Neuron (in vitro differentiated cells): Measurements from ENCODE around the gene ETHE1.
"Not testable (repeated sequence)": the region's sequence is repeated elsewhere in the genome, so short reads cannot be mapped to it uniquely, and the experiment has no call there.

ENCODE experiments used
- H2AFZ ChIP-seq: one replicate; pipeline ENCODE4 v1.6.1; 2013; ENCODE audit warnings: low read depth, mild to moderate bottlenecking, inconsistent platforms, low read length, moderate library complexity
- H3K27me3 ChIP-seq: one replicate; pipeline ENCODE4 v1.6.1; 2013; ENCODE audit warnings: low read length; ENCODE audit not compliant: insufficient read depth
- H3K36me3 ChIP-seq: one replicate; pipeline ENCODE4 v1.6.1; 2013; ENCODE audit warnings: low read length; ENCODE audit not compliant: insufficient read depth
- H3K4me1 ChIP-seq: one replicate; pipeline ENCODE4 v1.6.1; 2013; ENCODE audit warnings: low read length; ENCODE audit not compliant: insufficient read depth
- H3K4me3 ChIP-seq: 2 replicates; pipeline ENCODE4 v1.5.1; 2013; ENCODE audit warnings: mild to moderate bottlenecking, low read length, moderate library complexity
- H3K9me3 ChIP-seq: one replicate; pipeline ENCODE4 v1.6.1; 2013; ENCODE audit warnings: low read length

ETHE1 gene

GRCh38 chr19:43561139-43561970, 34.4 kb upstream of the ETHE1 start:
- Histone ChIP-seq H3K9me3 (no peaks in the 10 kb centered on the region), H3K36me3 (peaks cover 49% of the 10 kb centered on the region), H3K4me3 (no peak overlapping the region), H2AFZ (no peak overlapping the region), H3K27me3 (no peaks in the 10 kb centered on the region), H3K4me1 (no peaks in the 10 kb centered on the region)

- H3K4me3 ChIP-seq: no peak overlapping the region
- no peaks in the 10 kb centered on the region for H3K4me1 ChIP-seq
- no peak overlapping the region for H2AFZ ChIP-seq
- peaks cover 53% of the 10 kb centered on the region for H3K36me3 ChIP-seq
- H3K9me3 ChIP-seq: no peaks in the 10 kb centered on the region
- no peaks in the 10 kb centered on the region for H3K27me3 ChIP-seq
These were observed 33.7 kb upstream of the ETHE1 start for GRCh38 chr19:43560687-43561086.

- Histone ChIP-seq H2AFZ (no peak overlapping the region), H3K4me3 (no peak overlapping the region), H3K27me3 (no peaks in the 10 kb centered on the region), H3K36me3 (peaks cover 54% of the 10 kb centered on the region), H3K4me1 (no peaks in the 10 kb centered on the region), H3K9me3 (no peaks in the 10 kb centered on the region)
These were observed 28.3 kb upstream of the ETHE1 start for GRCh38 chr19:43555185-43555770.

- H3K27me3 ChIP-seq: no peaks in the 10 kb centered on the region
- H3K36me3 ChIP-seq: peaks cover 60% of the 10 kb centered on the region
- H3K9me3 ChIP-seq: no peaks in the 10 kb centered on the region
- H2AFZ ChIP-seq: no peak overlapping the region
- H3K4me3 ChIP-seq: no peak overlapping the region
- no peaks in the 10 kb centered on the region for H3K4me1 ChIP-seq
These were observed 27.4 kb upstream of the ETHE1 start for GRCh38 chr19:43554317-43554895.

- no peak overlapping the region for H2AFZ ChIP-seq
- no peaks in the 10 kb centered on the region for H3K27me3 ChIP-seq
- no peak overlapping the region for H3K4me3 ChIP-seq
- no peaks in the 10 kb centered on the region for H3K9me3 ChIP-seq
- peaks cover 67% of the 10 kb centered on the region for H3K36me3 ChIP-seq
- peaks cover 3% of the 10 kb centered on the region for H3K4me1 ChIP-seq
These were observed 26.7 kb upstream of the ETHE1 start for GRCh38 chr19:43553656-43554055.

- Histone ChIP-seq H2AFZ (no peak overlapping the region), H3K4me1 (peaks cover 4% of the 10 kb centered on the region), H3K27me3 (no peaks in the 10 kb centered on the region), H3K36me3 (peaks cover 63% of the 10 kb centered on the region), H3K9me3 (no peaks in the 10 kb centered on the region), H3K4me3 (no peak overlapping the region)
These were observed 25.6 kb upstream of the ETHE1 start for GRCh38 chr19:43552616-43553015.

- Histone ChIP-seq H3K27me3 (no peaks in the 10 kb centered on the region), H3K9me3 (no peaks in the 10 kb centered on the region), H3K4me1 (peaks cover 4% of the 10 kb centered on the region), H3K4me3 (no peak overlapping the region), H2AFZ (no peak overlapping the region), H3K36me3 (peaks cover 62% of the 10 kb centered on the region)
These were observed 25.1 kb upstream of the ETHE1 start for GRCh38 chr19:43552198-43552450.

GRCh38 chr19:43551399-43552197, 24.6 kb upstream of the ETHE1 start:
- peaks cover 63% of the 10 kb centered on the region for H3K36me3 ChIP-seq
- H2AFZ ChIP-seq: no peak overlapping the region
- H3K9me3 ChIP-seq: no peaks in the 10 kb centered on the region
- H3K4me1 ChIP-seq: peaks cover 4% of the 10 kb centered on the region
- H3K27me3 ChIP-seq: no peaks in the 10 kb centered on the region
- no peak overlapping the region for H3K4me3 ChIP-seq

- Histone ChIP-seq H3K9me3 (no peaks in the 10 kb centered on the region), H3K27me3 (no peaks in the 10 kb centered on the region), H3K4me1 (peaks cover 4% of the 10 kb centered on the region), H3K4me3 (no peak overlapping the region), H3K36me3 (peaks cover 76% of the 10 kb centered on the region), H2AFZ (no peak overlapping the region)
These were observed 21.7 kb upstream of the ETHE1 start for GRCh38 chr19:43548706-43549105.

- H3K27me3 ChIP-seq, H3K9me3 ChIP-seq, H2AFZ ChIP-seq, H3K4me1 ChIP-seq, H3K4me3 ChIP-seq: not testable (repeated sequence)
- H3K36me3 ChIP-seq: peaks cover 78% of the 10 kb centered on the region
These were observed 20.9 kb upstream of the ETHE1 start for GRCh38 chr19:43547926-43548325.

GRCh38 chr19:43546581-43546980, 19.6 kb upstream of the ETHE1 start:
- Histone ChIP-seq H3K9me3 (no peaks in the 10 kb centered on the region), H3K4me3 (no peak overlapping the region), H3K36me3 (peaks cover 80% of the 10 kb centered on the region), H3K27me3 (no peaks in the 10 kb centered on the region), H3K4me1 (peaks cover 4% of the 10 kb centered on the region), H2AFZ (no peak overlapping the region)

GRCh38 chr19:43545981-43546380, 19.0 kb upstream of the ETHE1 start:
- peaks cover 1% of the 10 kb centered on the region for H3K9me3 ChIP-seq
- peaks cover 77% of the 10 kb centered on the region for H3K36me3 ChIP-seq
- no peak overlapping the region for H2AFZ ChIP-seq
- peaks cover 4% of the 10 kb centered on the region for H3K4me1 ChIP-seq
- no peak overlapping the region for H3K4me3 ChIP-seq
- H3K27me3 ChIP-seq: no peaks in the 10 kb centered on the region

- Histone ChIP-seq H2AFZ (no peak overlapping the region), H3K4me3 (no peak overlapping the region), H3K9me3 (peaks cover 5% of the 10 kb centered on the region), H3K36me3 (peaks cover 78% of the 10 kb centered on the region), H3K4me1 (peaks cover 4% of the 10 kb centered on the region), H3K27me3 (no peaks in the 10 kb centered on the region)
These were observed 18.3 kb upstream of the ETHE1 start for GRCh38 chr19:43545276-43545675.
